K562 (cell line): ENCODE results near the gene TRIM24. TPM values are rescaled to one million over a fixed set of nuclear protein-coding genes. Genes with fewer than 3 reads are reported as not detected.

Experiments used
- ATAC-seq: fragments of 200-7000 bp; cut with Tn5 transposase; 3 replicates; pipeline ENCODE4 v1.9.1; 2020; ENCODE audit warnings: moderate library complexity
- BruUV-seq: library from RNA; stranded (reverse); fragments of 400-500 nt; replicated peaks from 2 replicates; lab custom pipeline; 2021; lab: Mats Ljungman, UMichigan
- CTCF ChIA-PET: fragments of 300-600 bp; formaldehyde crosslinking; extraction: SDS; loops from one replicate; lab custom pipeline; 2021; ENCODE audit warnings: low intra/inter-chr PET ratio; lab: Yijun Ruan, JAX
- POLR2A ChIA-PET: fragments of 300-600, 350-650 bp; sonication (Branson Sonifier 250); formaldehyde crosslinking; extraction: SDS; loops from one replicate; lab custom pipeline; 2021; ENCODE audit warnings: antibody characterized with exemption, inconsistent platforms; lab: Yijun Ruan, JAX
- DNase-seq, 4 experiments: peaks; one replicate each; pipeline versions ENCODE4 v3.0.0 to v3.0.0-alpha.2; 2011 to 2018; ENCODE audit warnings: low spot score in 3 of 4, mixed read lengths in 3 of 4; ENCODE audit errors: extremely low read depth in 1 of 4
- FAIRE-seq: peaks from 2 replicates; lab custom pipeline; 2011; peaks lifted over from hg19 to GRCh38; lab: Jason Lieb, UNC
- H2AFZ ChIP-seq: 2 replicates; pipeline ENCODE4 v1.6.0; 2011; ENCODE audit warnings: low read depth, low read length, control low read depth, inconsistent platforms
- H3K27ac ChIP-seq: fragments of 200-600 bp; 3 replicates; pipeline ENCODE4 v1.8.0; 2011; ENCODE audit warnings: low read depth, mild to moderate bottlenecking, control low read depth, inconsistent platforms, low read length, moderate library complexity, mixed read lengths; ENCODE audit errors: extremely low read depth
- H3K27me3 ChIP-seq, 2 experiments: fragments of 300-600 bp in 1 of 2; 2 replicates in 1 of 2; 3 replicates in 1 of 2; pipeline versions ENCODE4 v1.6.0 to v1.8.0; 2011; ENCODE audit warnings: inconsistent platforms in 2 of 2, low read length in 2 of 2, mild to moderate bottlenecking in 1 of 2, mixed read lengths in 1 of 2, moderate library complexity in 1 of 2; ENCODE audit not compliant: control insufficient read depth in 2 of 2, insufficient read depth in 2 of 2
- H3K36me3 ChIP-seq: fragments of 300-600 bp; 3 replicates; pipeline ENCODE4 v1.8.0; 2011; ENCODE audit warnings: mild to moderate bottlenecking, low read length, inconsistent platforms; ENCODE audit not compliant: control insufficient read depth, insufficient read depth
- H3K4me1 ChIP-seq, 2 experiments: fragments of 200-600 bp in 1 of 2; replicated peaks in 1 of 2; 2 replicates in 1 of 2; 3 replicates in 1 of 2; pipeline versions ENCODE4 v1.5.1 to v1.8.0; 2011; ENCODE audit warnings: inconsistent platforms in 2 of 2, low read length in 2 of 2, mild to moderate bottlenecking in 1 of 2, mixed read lengths in 1 of 2, moderate library complexity in 1 of 2; ENCODE audit not compliant: control insufficient read depth in 2 of 2, insufficient read depth in 2 of 2
- H3K4me2 ChIP-seq: 2 replicates; pipeline ENCODE4 v1.6.1; 2011; ENCODE audit warnings: low read length, control low read depth, inconsistent platforms, mixed read lengths; ENCODE audit not compliant: insufficient read depth
- H3K4me3 ChIP-seq: fragments of 200-600 bp; sonication (generic), shearing (Covaris generic); 2 replicates; pipeline ENCODE4 v1.5.1; 2016; ENCODE audit warnings: control low read depth, inconsistent platforms
- H3K79me2 ChIP-seq: fragments of 200-600 bp; 3 replicates; pipeline ENCODE4 v1.8.0; 2011; ENCODE audit warnings: low read length, inconsistent platforms; ENCODE audit not compliant: control insufficient read depth, insufficient read depth
- H3K9ac ChIP-seq, 2 experiments: 2 replicates each; pipeline versions ENCODE4 v1.6.0 to v1.6.1; 2011; ENCODE audit warnings: low read depth in 2 of 2, low read length in 2 of 2, control low read depth in 1 of 2, inconsistent platforms in 1 of 2, mild to moderate bottlenecking in 1 of 2, mixed read lengths in 1 of 2; ENCODE audit not compliant: insufficient read depth in 1 of 2
- H3K9me1 ChIP-seq: one replicate; pipeline ENCODE4 v1.6.0; 2011; ENCODE audit warnings: inconsistent platforms, mild to moderate bottlenecking, low read length, moderate library complexity; ENCODE audit not compliant: control insufficient read depth, insufficient read depth
- H3K9me3 ChIP-seq: replicated peaks from 2 replicates; pipeline ENCODE4 v1.5.1; 2011; ENCODE audit warnings: low read depth, low read length, inconsistent platforms; ENCODE audit not compliant: control insufficient read depth, insufficient read depth
- H4K20me1 ChIP-seq: replicated peaks from 2 replicates; pipeline ENCODE4 v1.6.1; 2011; ENCODE audit warnings: low read length, inconsistent platforms, mixed read lengths; ENCODE audit not compliant: control insufficient read depth, insufficient read depth
- ATF1 ChIP-seq, 2 experiments: fragments of 450-650 bp in 1 of 2; IDR thresholded peaks; 2 replicates each; pipeline ENCODE4 v1.6.1; 2016; ENCODE audit warnings: missing compliant biosample characterization in 1 of 2, missing genetic modification characterization in 1 of 2
- FOXP1 ChIP-seq: sonication (generic); formaldehyde crosslinking; IDR thresholded peaks from 2 replicates; pipeline ENCODE4 v1.8.0; 2022; ENCODE audit warnings: mild to moderate bottlenecking, missing genetic modification reagents
- FOXP4 ChIP-seq: sonication (generic); formaldehyde crosslinking; IDR thresholded peaks from 2 replicates; pipeline ENCODE4 v1.8.0; 2022; ENCODE audit warnings: mild to moderate bottlenecking, missing genetic modification reagents, borderline replicate concordance
- ZNF121 ChIP-seq: sonication (generic); formaldehyde crosslinking; conservative IDR thresholded peaks from 2 replicates; pipeline ENCODE4 v1.8.0; 2022; ENCODE audit warnings: missing genetic modification reagents
- WGBS: fragments of 100-300 bp; shearing (Covaris generic); methylation state at CpG from one replicate; pipeline ENCODE4 v1.1.6; 2016; ENCODE audit warnings: low coverage, mixed read lengths; ENCODE audit not compliant: insufficient coverage; ENCODE audit errors: missing lambda C conversion rate; 5-methylcytosine and 5-hydroxymethylcytosine counted together
- in situ Hi-C: fragments of 300-500 bp; cut with MboI; formaldehyde crosslinking; loops from 4 replicates; pipeline ENCODE4 v1.15.0; 2018; ENCODE audit warnings: inconsistent platforms, mixed read lengths
- intact Hi-C: fragments of 100-400 bp; cut with micrococcal nuclease; formaldehyde crosslinking; loops from 2 replicates; pipeline ENCODE4 v1.14.2; 2022
- polyA plus RNA-seq, 8 experiments: library from polyadenylated mRNA; depleted of rRNA in 4 of 8; stranded (reverse) in 5 of 8; unstranded in 3 of 8; fragments of >200 nt; fragmentation: Nextera tagmentation in 2 of 8; fragmentation: Illumina TruSeq in 1 of 8; extraction: Ambion mirVana in 2 of 8; extraction: Trizol in 1 of 8; gene quantifications; 2 replicates each; pipeline versions ENCODE4 v1.2.1 to v1.2.3, GENCODE V29; 2011 to 2014; ENCODE audit warnings: inconsistent platforms in 1 of 8, missing spikeins in 1 of 8
- total RNA-seq, 7 experiments: library from RNA; depleted of rRNA in 6 of 7; stranded (reverse); fragments of >200 nt in 6 of 7; fragmentation: Illumina TruSeq in 2 of 7; extraction: Trizol in 2 of 7; gene quantifications; 2 replicates each; pipeline versions ENCODE4 v1.2.1 to v1.2.3, GENCODE V29; 2011 to 2021; ENCODE audit warnings: low replicate concordance in 1 of 7

TRIM24 gene
- total and polyA plus RNA-seq, 9 of the 15 experiments (the other 6 are each of a cell fraction or from before 2014, with no cell fraction given) = 13.4 to 74.0 (median 41.7) TPM

GRCh38 chr7:138505361-138505873, 45.4 kb downstream of the TRIM24 start:
- Histone ChIP-seq H2AFZ (no peak overlapping the region), H3K9ac (no peak overlapping the region), H3K27me3 (no peaks in the 10 kb centered on the region), H3K36me3 (peaks cover 55% of the 10 kb centered on the region), H3K27ac (no peak overlapping the region), H3K4me2 (no peak overlapping the region), H3K9me1 (no peaks in the 10 kb centered on the region), H3K79me2 (peaks cover 88% of the 10 kb centered on the region), H4K20me1 (no peaks in the 10 kb centered on the region), H3K9me3 (peaks cover 3% of the 10 kb centered on the region; the same call in 1 of the 2 replicates), H3K4me3 (no peak overlapping the region), H3K4me1 (no peaks in the 10 kb centered on the region)
- peak; percentile 80; the same call in 1 of the 2 replicates for TF ChIP-seq FOXP4 (CRISPR knock-in tag)
- TF ChIP-seq FOXP1 = peak; percentile 44; the same call in 1 of the 2 replicates
- peak; percentile 40; the same call in 1 of the 2 replicates for TF ChIP-seq ZNF121 (CRISPR knock-in tag)
- TF ChIP-seq ATF1 (CRISPR knock-in tag; IDR thresholded peaks at IDR 0.05) = no peak
- TF ChIP-seq ATF1 (tag; IDR thresholded peaks at IDR 0.05) = no peak
- WGBS = 73% methylated on average over 2 of the region's 2 CpGs
- intact Hi-C loops (no loop called here), in situ Hi-C loops (no loop called here)
- FAIRE-seq = no peak
- DNase-seq = no peak
- ATAC-seq = no peak
- no TSS peak for BruUV-seq
- POLR2A ChIA-PET = interaction anchor here (0.7 to 1.3 kb wide), 3 partner anchors 10 to 27 kb away, joined by 3 to 8 read pairs (median 3); no protein-coding TSS in a partner anchor
- CTCF ChIA-PET = no interaction called here
